ENCODE results near the gene F5.
"Not testable (repeated sequence)": the region's sequence is repeated elsewhere in the genome, so short reads cannot be mapped to it uniquely, and the experiment has no call there.

F5 gene

GRCh38 chr1:169508432-169509338 is 77.6 kb downstream of the F5 start:
- DNase-seq = no peak

GRCh38 chr1:169507413-169507812 is 78.9 kb downstream of the F5 start:
- no peak for DNase-seq

DNA sequence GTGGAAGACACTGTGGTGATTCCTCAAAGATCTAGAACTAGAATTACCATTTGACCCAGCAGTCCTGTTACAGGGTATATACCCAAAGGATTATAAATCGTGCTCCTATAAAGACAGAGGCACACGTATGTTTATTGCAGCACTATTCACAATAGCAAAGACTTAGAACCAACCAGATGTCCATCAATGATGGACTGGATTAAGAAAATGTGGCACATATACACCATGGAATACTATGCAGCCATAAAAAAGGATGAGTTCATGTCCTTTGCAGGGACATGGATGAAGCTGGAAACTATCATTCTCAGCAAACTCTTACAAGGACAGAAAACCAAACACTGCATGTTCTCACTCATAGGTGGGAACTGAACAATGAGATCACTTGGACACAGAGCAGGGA is 82.7 kb downstream of the F5 start:
- DNase-seq = not testable (repeated sequence)

GRCh38 chr1:169499807-169500206 is 86.5 kb downstream of the F5 start:
- no peak for DNase-seq

DNA sequence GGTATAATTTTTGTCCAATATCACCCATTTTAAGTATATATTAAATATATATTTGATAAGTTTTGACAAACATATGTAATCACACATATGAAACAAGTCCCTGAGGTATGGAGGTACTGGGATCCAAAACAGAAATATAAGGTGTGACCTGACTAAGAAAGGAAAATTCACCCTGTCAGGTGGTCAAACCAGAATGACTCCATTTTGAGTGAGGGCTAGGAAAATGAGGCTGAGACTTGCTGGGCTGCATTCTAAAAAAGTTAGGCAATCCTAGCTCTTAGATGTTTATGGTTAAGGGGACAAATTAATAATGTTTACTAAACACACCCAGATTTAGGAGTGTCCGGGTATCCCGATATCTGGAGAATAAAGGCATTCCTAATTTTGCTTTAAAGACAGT is 89.0 kb downstream of the F5 start:
- DNase-seq = no peak

GRCh38 chr1:169495916-169496315 is 90.4 kb downstream of the F5 start:
- DNase-seq = no peak

GRCh38 chr1:169495046-169495775 is 91.1 kb downstream of the F5 start:
- DNase-seq = no peak

DNA sequence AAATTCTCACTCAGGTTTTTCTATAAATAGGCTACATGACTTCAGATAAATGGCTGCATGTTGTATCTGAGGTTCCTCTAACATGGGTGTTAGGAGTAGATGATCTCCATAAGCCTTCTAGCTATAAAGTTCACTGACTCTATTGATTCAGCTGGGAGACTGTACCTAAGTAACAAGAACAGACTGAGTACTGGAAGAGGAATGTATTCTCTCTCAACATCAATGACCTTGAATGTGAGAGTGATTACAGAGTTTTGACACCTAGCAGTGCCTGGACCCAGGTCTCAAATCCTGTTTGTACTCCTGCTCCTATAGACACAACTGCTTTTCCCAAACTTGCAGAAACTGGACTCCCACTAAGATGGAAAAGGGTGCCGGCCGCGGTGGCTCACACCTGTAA is 91.9 kb downstream of the F5 start:
- no peak for DNase-seq

GRCh38 chr1:169493251-169493650 is 93.0 kb downstream of the F5 start:
- no peak for DNase-seq

- DNase-seq = no peak
Observed at GRCh38 chr1:169491845-169492281, 94.4 kb downstream of the F5 start.

- DNase-seq = no peak
Observed at GRCh38 chr1:169488157-169488556, 98.1 kb downstream of the F5 start.

GRCh38 chr1:169487561-169487960 is 98.7 kb downstream of the F5 start:
- no peak for DNase-seq

GRCh38 chr1:169487133-169487532 is 99.1 kb downstream of the F5 start:
- no peak for DNase-seq

GRCh38 chr1:169486281-169487051 is 99.8 kb downstream of the F5 start:
- no peak for DNase-seq

DNA sequence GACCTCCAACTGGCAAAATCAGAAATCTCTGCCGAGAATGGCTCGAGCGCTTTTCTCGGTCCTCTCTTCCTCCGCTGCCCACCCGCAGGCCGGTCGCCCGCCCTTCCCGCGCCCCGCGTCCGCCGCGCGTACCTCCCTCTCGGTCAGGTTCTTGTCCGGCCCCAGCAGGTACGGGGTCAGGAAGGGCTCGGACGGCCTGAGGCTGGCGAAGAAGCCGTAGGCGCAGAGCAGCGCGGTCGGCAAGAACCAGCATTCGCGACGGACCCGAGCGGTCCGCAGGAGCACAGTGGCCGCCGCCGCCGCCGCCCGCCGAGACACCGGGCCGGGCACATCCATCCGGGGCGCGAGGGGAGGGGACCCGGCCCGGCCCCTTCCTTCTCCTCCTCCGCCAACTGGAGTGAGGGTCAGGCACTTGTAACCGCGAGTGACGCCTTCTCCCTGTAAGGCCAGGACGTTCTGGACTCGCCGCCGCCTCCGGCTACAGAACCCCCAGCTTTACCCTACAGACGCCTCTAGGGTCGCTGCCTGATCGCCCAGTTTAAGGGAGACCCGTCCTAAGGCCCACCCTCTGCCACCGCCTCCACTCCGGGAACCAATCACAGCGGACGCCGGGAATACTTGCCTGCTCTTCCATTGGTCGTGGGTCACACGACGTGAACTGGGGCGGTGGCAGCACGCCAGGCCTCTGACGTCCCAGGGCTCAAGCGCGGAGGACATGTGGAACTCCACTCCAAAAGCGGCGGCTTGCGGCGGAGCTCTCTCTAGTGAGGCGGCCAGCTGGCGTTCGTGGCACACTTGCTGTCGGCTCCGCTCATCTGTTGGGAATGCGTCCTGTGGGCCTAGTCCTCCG is 100.6 kb downstream of the F5 start, which contains the start of gene SLC19A2:
TSS of gene SLC19A2 (minus strand) at position 514 of the 850 bp plus-strand sequence. CDS start at position 336, 178 bp downstream.
- peak; percentile 97 for DNase-seq

GRCh38 chr1:169484683-169485430 is 101.4 kb downstream of the F5 start:
- peak; percentile 52 for DNase-seq

DNA sequence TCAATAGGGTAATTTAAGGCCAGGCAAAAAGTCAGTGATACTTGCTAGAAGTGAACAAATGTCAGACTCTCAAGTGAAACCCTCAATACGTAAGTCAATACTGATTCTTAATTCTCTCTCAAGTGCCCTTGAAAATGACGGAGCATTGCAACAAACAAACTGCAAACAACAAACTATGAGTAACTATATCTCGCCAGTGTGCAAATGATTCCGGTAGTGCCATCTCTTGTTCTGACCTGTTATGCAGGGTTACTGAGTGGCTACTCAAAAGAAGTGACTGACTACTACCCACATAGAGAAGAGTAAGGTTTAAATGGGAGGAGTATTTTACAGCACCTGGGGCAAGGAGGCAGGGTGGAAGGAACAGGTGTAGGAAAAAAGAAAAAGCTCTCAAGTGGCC is 102.2 kb downstream of the F5 start:
- peak; percentile 74 for DNase-seq

GRCh38 chr1:169483500-169483966 is 102.7 kb downstream of the F5 start:
- peak; percentile 55 for DNase-seq

- no peak for DNase-seq
Observed at GRCh38 chr1:169479363-169480066, 106.8 kb downstream of the F5 start.

GRCh38 chr1:169478094-169478672 is 108.1 kb downstream of the F5 start:
- no peak for DNase-seq
